Limb (tissue), 2 donors: ENCODE results near the gene TBCD.
"Not testable (repeated sequence)": the region's sequence is repeated elsewhere in the genome, so short reads cannot be mapped to it uniquely, and the experiment has no call there.

Experiments
- DNase-seq, 2 donors: peaks; one replicate each; pipeline ENCODE4 v3.0.0-alpha.2; 2016; ENCODE audit errors: extremely low spot score in 2 of 2

Gene TBCD

DNA sequence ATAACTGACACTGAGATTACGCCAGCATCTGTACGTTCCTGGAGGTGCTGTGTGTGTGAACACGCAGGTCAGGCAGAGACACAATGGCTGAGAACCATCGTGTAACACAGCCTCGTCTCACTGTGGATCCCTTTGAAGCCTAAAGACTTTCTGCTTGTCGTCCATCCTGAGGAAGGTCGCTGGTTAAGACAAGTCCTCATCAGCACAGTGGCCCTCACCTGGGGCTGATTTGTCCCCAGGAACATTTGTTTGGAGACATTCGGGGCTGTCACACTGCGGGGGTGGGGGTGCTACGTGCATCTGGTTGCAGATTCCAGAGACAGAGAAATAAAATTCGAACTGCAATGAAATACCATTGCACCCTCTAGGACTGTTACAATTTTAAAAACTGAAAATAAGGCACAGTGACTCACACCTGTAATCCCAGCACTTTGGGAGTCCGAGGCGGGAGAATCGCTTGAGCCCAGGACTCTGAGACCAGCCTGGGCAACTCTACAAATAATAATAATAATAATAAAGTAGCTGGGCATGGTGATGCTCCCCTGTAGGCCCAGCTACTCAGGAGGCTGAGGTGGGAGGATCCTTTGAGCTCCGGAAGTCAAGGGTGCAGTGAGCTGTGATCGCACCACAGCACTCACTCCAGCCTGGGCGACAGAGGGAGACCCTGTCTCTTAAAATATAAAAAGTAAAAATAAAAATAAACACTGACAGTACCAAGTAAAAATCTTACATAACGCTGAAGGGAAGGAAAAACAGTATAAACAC is 215.6 kb downstream of the TBCD start:
- DNase-seq: no peak

- DNase-seq: not testable (repeated sequence)
Measured at GRCh38 chr17:82968033-82968841, 216.4 kb downstream of the TBCD start.

- no peak for DNase-seq
Measured at GRCh38 chr17:82970067-82970466, 218.2 kb downstream of the TBCD start.

GRCh38 chr17:82970818-82971590 is 219.1 kb downstream of the TBCD start:
- DNase-seq: peak in 1 of 2 donors; percentile 29

GRCh38 chr17:82972836-82973372 is 221.0 kb downstream of the TBCD start:
- DNase-seq: no peak

- no peak for DNase-seq
Measured at GRCh38 chr17:82973456-82974135, 221.7 kb downstream of the TBCD start.

DNA sequence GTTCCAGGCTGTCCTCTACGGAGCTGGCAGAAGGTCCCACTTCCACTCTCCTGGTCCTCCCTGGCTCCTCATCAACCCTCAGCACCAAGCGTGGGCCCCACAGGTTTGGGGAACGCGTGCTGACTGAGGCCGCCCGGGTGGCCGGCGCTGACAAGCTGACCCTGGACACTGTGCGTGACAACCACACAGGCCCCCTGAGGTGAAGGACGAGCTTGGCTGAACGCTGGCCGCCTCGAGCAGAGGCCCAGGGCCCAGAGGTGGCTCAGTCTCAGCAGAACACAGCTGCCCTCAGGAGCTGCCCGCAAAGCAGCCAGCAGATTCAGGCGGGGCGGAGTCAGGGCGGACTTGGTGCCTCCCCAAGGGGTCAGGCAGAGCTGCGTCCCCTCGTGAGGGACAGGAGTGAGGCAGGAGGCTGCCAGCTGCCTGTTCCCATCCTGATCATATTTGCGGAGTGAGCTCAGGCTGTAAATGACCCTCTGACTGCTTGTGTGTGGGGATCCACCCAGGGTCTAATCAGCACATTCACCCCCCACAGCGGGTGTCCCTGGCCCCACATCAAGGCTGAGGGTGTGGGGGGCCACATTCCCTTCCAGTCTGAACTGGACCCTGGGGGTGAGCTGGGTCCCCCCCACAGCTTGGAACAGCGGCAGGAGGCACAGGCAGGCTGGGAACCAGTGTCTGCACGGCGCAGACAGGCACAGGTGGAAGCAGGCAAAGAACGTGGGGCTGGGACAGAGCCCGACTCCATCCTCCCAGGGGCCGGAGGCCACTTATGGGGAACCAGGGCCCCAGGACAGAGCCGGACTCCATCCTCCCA is 222.5 kb downstream of the TBCD start:
- DNase-seq: peak in 1 of 2 donors; percentile 27

GRCh38 chr17:82976982-82977488 is 225.2 kb downstream of the TBCD start:
- no peak for DNase-seq

GRCh38 chr17:82977606-82978005 is 225.7 kb downstream of the TBCD start:
- no peak for DNase-seq

DNA sequence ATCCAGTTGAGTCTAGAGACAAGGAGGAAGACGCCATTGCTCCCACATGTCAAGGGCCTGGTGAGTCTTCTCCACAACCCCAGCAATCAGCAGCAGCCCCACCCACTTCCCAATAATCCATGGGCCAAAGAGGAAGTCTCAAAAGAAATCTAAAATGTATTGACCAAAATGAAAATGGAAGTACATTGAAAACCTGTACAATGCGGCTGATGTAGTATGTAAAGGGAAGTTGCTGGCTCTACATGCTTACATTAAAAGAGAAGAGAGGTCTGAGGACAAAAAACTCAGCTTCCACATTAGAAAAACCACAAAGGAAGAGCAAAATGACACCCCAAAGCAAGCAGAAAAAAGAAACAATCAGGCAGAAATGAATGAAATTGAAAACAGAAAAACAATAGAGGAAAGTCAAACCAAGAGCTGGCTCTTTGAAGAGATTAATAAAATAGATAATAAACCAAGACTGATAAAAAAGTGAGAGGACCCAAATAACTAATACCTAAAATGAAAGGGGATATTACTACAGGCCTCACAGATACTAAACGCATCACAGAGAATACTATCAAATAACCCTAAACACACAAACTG is 227.0 kb downstream of the TBCD start:
- no peak for DNase-seq

DNA sequence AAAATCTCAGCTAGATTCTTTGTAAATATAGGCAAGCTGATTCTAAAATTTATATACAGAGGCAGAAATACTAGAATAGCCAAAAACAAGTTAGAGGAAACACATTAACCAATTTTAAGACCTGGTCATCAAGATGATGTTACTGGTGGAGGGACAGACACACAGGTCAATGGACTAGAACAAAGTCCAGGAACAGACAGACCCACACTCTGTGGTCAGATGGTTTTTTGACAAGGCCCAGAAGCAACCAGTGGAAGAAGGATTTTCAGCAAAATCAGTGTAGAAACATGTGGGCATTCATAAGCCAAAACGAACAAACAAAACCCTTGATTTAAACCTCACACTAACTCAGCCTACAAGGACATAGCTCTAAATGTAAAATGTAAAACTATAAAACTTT is 227.9 kb downstream of the TBCD start:
- no peak for DNase-seq

- no peak for DNase-seq
Measured at GRCh38 chr17:82980632-82981031, 228.8 kb downstream of the TBCD start.

DNA sequence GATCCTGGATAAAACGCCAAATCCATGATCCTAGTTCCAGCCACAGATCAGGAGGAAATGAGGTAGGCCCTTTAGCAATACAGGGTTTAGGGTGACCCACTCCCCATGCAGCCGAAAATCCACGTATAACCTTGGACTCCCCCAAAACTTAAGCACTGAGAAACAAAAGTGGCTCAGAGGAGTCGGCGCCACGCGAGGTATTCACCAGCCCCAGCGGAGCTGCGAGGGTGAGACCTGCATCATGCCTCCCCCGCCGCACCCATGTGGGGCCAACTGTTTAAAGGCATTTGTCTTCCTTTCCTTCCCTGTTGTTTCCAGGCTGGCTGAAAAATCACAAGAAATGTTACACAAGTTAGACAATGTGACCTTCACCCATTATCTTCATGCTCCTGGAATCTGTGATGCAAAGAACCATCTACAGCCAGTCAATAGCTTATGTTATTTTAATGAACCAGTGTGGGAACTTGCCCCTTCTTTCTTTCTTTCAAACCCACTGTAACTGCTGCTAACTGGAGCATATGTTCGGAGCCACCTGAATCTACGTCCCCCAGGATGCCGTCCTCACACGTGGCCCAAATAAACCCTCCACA is 229.4 kb downstream of the TBCD start:
- no peak for DNase-seq

DNA sequence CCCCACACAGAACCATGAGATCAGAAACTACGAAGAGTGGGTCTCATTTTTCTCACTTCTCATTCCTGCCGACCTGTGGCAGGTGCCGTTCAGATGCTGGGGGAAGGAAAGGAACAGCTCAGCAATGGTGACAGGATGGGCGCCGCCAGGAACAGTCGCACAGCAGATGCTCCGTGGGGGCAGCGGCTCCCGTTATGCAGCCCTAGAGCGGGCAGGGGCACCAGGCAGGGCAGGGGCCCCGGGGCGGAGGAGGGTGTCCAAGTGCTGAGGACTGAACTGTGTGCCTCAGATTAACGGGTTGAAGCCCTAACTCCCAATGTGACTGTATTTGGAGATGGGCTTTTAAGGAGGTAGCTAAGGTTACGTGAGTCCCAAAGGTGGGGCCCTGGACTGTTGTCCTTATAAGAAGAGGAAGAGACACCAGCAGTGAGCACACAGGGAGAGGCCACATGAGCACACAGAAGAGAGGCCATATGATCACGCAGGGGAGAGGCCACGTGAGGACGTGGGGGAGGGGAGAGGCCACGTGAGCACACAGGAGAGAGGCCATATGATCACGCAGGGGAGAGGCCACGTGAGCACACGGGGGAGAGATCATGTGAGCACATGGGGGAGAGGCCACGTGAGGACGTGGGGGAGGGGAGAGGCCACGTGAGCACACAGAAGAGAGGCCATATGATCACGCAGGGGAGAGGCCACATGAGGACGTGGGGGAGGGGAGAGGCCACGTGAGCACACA is 231.8 kb downstream of the TBCD start:
- DNase-seq: no peak

GRCh38 chr17:82984249-82984617 is 232.4 kb downstream of the TBCD start:
- not testable (repeated sequence) for DNase-seq

DNA sequence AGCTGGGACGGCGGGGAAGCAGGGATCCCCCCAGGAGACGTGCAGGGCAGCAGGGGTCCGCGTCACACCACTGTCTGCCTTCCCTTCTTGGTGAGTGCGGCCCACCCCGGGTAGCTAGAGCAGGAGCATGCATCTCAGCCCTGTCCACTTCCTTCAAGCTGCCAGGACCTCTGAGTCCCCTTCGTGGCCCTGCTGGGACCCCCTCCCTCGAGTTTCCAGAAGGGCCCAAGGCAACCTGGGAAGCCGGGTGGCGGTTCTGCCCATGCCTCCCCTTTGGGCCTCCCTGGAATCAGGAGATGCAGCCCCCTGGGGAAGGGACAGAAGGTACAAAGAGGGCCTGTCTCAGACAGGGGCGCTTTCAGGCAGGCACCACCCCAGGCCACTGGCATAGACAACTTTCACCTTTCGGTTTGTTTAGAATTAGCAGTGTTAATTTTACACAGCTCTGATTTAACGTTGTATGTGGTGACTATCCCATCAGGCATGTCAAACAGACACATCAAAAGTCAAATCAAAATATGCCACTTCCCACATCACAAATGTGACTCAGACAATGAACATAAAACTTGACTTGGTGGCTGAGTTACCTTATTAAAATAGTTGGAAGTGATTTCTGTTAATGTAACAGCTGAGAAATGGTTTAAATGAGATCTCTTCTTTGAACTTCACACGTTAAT is 233.0 kb downstream of the TBCD start:
- DNase-seq: no peak

GRCh38 chr17:82985428-82985805 is 233.6 kb downstream of the TBCD start:
- no peak for DNase-seq

DNA sequence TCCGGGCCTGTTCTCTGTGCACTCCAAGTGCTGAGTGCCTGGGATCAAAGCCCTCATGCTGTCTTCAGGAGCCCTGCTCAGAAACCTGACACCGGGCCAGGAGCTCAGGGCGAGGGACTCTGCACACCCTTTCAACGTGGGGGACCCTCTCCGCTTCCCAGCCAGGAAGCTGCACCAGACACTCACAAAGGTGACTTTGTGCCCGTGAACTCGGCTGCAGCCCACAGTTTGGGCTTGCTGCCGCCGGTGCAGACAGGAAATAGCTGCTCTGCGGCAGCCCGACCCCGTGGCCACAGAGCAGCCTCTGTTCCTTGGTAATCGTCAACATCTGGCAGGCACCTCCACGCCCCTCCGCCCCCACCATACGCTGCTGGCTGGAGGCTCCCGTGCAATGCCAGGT is 234.1 kb downstream of the TBCD start:
- peak; percentile 63 to 80 for DNase-seq
